ENCODE data around the gene CSPG4.
"Not testable (repeated sequence)": the region's sequence is repeated elsewhere in the genome, so short reads cannot be mapped to it uniquely, and the experiment has no call there.

Gene CSPG4

DNA sequence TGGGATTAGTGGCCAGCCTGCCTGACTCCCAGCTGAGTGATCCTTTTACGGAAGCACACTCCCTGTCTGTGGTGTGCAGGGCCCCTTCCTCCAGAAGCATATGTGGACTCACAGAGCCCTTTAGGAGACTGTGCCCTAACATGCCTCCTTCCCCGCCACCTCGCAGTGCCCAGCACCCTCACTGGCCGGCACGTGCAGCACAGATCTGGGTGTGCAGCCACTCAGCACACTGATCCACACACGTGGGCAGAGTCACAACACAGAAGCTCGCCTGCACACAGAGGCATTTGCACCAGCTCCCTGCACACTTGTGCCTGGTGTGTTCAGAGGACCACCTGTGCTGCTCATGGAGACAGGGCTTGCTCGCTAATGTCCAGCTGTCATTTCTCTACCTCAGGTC lies 23.6 kb upstream of the CSPG4 start:
- in situ Hi-C loops (cut with HindIII; ENCODE audit: low sequenced_read_pairs), result no loop called here
- no peak for DNase-seq (ENCODE audit: low read depth)
- no peak overlapping the region for H3K4me3 ChIP-seq (ENCODE audit: low read depth, low read length)
- TF ChIP-seq, protein P1, sequence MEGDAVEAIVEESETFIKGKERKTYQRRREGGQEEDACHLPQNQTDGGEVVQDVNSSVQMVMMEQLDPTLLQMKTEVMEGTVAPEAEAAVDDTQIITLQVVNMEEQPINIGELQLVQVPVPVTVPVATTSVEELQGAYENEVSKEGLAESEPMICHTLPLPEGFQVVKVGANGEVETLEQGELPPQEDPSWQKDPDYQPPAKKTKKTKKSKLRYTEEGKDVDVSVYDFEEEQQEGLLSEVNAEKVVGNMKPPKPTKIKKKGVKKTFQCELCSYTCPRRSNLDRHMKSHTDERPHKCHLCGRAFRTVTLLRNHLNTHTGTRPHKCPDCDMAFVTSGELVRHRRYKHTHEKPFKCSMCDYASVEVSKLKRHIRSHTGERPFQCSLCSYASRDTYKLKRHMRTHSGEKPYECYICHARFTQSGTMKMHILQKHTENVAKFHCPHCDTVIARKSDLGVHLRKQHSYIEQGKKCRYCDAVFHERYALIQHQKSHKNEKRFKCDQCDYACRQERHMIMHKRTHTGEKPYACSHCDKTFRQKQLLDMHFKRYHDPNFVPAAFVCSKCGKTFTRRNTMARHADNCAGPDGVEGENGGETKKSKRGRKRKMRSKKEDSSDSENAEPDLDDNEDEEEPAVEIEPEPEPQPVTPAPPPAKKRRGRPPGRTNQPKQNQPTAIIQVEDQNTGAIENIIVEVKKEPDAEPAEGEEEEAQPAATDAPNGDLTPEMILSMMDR (IDR thresholded peaks at IDR 0.05; ENCODE audit: low read depth, low read length, missing control alignments), result no peak

DNA sequence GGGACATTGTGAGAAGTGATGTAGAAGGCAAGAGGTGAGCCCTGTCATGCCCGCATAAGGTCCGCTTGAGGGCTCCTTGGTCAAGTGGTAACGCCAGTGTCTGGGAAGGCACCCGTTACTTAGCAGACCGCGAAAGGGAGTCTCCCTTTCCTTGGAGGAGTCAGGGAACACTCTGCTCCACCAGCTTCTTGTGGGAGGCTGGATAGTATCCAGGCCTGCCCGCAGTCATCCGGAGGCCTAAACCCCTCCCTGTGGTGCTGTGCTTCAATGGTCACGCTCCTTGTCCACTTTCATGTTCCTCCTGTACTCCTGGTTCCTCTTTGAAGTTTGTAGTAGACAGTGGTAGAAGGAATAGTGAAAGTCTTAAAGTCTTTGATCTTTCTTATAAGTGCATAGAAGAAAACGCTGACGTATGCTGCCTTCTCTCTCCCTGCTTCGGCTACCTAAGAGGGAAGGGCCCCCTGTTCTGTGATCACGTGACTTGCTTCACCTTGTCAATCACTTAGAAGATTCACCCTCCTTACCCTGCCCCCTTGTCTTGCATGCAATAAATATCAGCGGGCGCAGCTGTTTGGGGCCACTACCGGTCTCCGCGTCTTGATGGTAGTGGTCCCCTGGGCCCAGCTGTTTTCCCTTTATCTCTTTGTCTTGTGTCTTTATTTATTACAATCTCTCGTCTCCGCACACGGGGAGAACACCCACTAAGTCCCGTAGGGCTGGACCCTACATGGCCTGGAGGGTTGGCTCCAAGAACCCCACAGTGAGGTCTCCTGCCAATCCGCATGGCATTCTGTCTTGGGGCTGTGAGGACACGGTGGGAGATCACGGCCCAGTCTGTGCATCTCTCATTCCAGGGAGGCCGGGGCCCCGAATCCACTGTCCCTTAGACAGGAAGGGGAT lies 22.5 kb upstream of the CSPG4 start:
- H3K4me3 ChIP-seq (ENCODE audit: low read depth, low read length); DNase-seq (ENCODE audit: low read depth); in situ Hi-C loops (cut with HindIII; ENCODE audit: low sequenced_read_pairs): not testable (repeated sequence)

- no peak overlapping the region for H3K4me3 ChIP-seq (ENCODE audit: low read depth, low read length)
- in situ Hi-C loops (cut with HindIII; ENCODE audit: low sequenced_read_pairs), result no loop called here
- TF ChIP-seq, protein P1 (IDR thresholded peaks at IDR 0.05; ENCODE audit: low read depth, low read length, missing control alignments), result no peak
- DNase-seq (ENCODE audit: low read depth), result no peak
These were observed 21.4 kb upstream of the CSPG4 start for GRCh38 chr15:75733761-75734651.

DNA sequence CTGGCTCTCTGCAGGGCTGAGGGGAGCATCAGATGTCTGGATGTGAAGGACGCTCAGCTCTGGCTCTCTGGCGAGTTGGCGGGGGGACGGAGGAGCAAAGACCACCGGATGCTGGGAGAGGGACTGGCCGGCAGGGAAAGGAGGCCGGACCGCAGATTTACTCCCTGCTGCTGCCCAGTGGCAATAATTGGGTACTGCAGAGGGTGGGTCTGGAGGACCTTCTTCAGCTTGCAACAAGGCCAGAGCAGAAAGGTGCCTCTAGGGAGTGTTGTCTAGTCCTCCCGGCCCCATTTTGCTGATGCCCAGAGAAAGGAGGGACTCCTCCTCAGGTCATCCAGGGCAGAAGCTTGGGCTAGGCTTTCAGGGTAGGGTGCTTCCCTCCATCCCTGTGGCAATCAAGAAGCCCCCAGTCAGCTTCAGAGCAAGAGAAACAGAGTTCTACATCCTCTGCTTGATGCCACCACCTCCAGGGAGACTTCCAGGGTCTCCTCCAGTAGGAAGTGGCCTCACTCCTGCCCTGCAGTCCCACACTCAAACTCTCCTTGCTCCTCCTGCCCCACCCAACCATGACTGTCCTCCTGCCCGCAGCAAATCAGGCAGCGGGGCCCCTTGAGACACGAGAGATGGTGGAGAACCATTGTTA lies 20.3 kb upstream of the CSPG4 start:
- TF ChIP-seq, protein P1 (IDR thresholded peaks at IDR 0.05; ENCODE audit: low read depth, low read length, missing control alignments), result peak; percentile 90
- DNase-seq (ENCODE audit: low read depth), result peak; percentile 39
- H3K4me3 ChIP-seq (ENCODE audit: low read depth, low read length), result no peak overlapping the region
- in situ Hi-C loops (cut with HindIII; ENCODE audit: low sequenced_read_pairs), result no loop called here

DNA sequence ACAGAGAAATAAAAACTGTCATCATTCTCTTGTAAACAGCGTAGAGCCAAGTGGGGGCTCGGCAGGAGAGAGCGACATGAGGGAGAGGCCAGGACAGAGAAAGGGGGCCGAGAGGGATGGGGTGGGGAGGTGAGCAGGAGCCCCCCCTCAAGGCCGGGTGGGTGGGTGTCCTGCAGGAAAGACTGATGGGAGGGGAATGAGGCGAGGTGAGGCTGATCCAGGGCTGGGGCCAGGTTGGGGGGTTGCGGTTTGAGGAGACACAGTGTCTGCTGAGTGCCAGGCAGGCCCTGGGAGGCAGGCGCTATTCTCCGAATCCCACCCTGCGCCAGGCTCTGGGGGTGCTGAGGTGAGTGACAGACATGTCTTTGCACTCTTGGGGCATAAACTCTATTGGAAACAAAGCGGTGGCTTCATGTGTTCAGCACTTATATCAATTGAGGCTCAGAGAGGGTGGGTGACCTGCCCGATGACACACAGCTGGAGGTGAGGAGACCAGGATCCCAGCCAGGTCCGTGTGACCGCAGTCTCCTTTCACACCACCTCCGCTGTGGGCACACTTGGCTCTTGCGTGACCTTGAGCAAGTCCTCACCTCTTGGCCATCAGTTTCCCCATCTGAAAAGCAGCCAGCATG lies 19.6 kb upstream of the CSPG4 start:
- H3K4me3 ChIP-seq (ENCODE audit: low read depth, low read length), result no peak overlapping the region
- DNase-seq (ENCODE audit: low read depth), result no peak
- in situ Hi-C loops (cut with HindIII; ENCODE audit: low sequenced_read_pairs), result no loop called here
- TF ChIP-seq, protein P1 (IDR thresholded peaks at IDR 0.05; ENCODE audit: low read depth, low read length, missing control alignments), result no peak

- TF ChIP-seq, protein P1 (IDR thresholded peaks at IDR 0.05; ENCODE audit: low read depth, low read length, missing control alignments), result no peak
- H3K4me3 ChIP-seq (ENCODE audit: low read depth, low read length), result no peak overlapping the region
- in situ Hi-C loops (cut with HindIII; ENCODE audit: low sequenced_read_pairs), result no loop called here
- DNase-seq (ENCODE audit: low read depth), result no peak
These were observed 18.9 kb upstream of the CSPG4 start for GRCh38 chr15:75731248-75732151.

- in situ Hi-C loops (cut with HindIII; ENCODE audit: low sequenced_read_pairs), result not testable (repeated sequence)
These were observed 18.0 kb upstream of the CSPG4 start for GRCh38 chr15:75730376-75731247.

More at GRCh38 chr15:75730376-75731247, 18.0 kb upstream of the CSPG4 start:
- H3K4me3 ChIP-seq (ENCODE audit: low read depth, low read length); DNase-seq (ENCODE audit: low read depth): not testable (repeated sequence)
